ENCODE measurements around the gene TMF1.

Gene TMF1

GRCh38 chr3:69058947-69059224, 6.8 kb upstream of the TMF1 start:
- Mint-ChIP-seq H3K36me3 (peaks cover 65% of the 10 kb centered on the region), H3K4me3 (no peak overlapping the region), H3K27me3 (no peaks in the 10 kb centered on the region), H3K27ac (peak overlapping the region; percentile 97), H3K4me1 (peaks cover 56% of the 10 kb centered on the region), H3K9me3 (peaks cover 3% of the 10 kb centered on the region)
- DNase-seq = no peak
- CTCF ChIA-PET = interaction anchor here (0.8 kb wide), 1 partner anchor 23 kb away, joined by 3 read pairs; no protein-coding TSS in a partner anchor

- CTCF ChIA-PET = interaction anchor here (0.8 kb wide), 1 partner anchor 24 kb away, joined by 3 read pairs; no protein-coding TSS in a partner anchor
- Mint-ChIP-seq H3K4me3 (no peak overlapping the region), H3K27ac (peak overlapping the region; percentile 97), H3K9me3 (peaks cover 3% of the 10 kb centered on the region), H3K36me3 (peaks cover 63% of the 10 kb centered on the region), H3K4me1 (peaks cover 52% of the 10 kb centered on the region), H3K27me3 (no peaks in the 10 kb centered on the region)
- DNase-seq = peak; percentile 39
These were observed 6.2 kb upstream of the TMF1 start for GRCh38 chr3:69058180-69058946.

GRCh38 chr3:69052472-69052898, 352 bp upstream of the TMF1 start:
- peak overlapping the region; percentile 99 for H3K4me3 Mint-ChIP-seq
- no peak for DNase-seq
- peaks cover 52% of the 10 kb centered on the region for H3K36me3 Mint-ChIP-seq
- H3K27ac Mint-ChIP-seq = peak overlapping the region; percentile 98
- no peaks in the 10 kb centered on the region for H3K27me3 Mint-ChIP-seq
- H3K4me1 Mint-ChIP-seq = peaks cover 57% of the 10 kb centered on the region
- H3K9me3 Mint-ChIP-seq = no peaks in the 10 kb centered on the region
- CTCF ChIA-PET = interaction anchor here (0.6 to 2.1 kb wide), 8 partner anchors 13 to 388 kb away, joined by 3 to 5 read pairs (median 4); partner anchors contain the start of gene ARL6IP5

- H3K36me3 Mint-ChIP-seq = peaks cover 53% of the 10 kb centered on the region
- CTCF ChIA-PET = interaction anchor here (1.0 to 1.1 kb wide), 2 partner anchors 37 to 43 kb away, joined by 3 read pairs; no protein-coding TSS in a partner anchor
- peaks cover 57% of the 10 kb centered on the region for H3K4me1 Mint-ChIP-seq
- no peaks in the 10 kb centered on the region for H3K27me3 Mint-ChIP-seq
- H3K27ac Mint-ChIP-seq = no peak overlapping the region
- H3K9me3 Mint-ChIP-seq = no peaks in the 10 kb centered on the region
- peak overlapping the region; percentile 49 for H3K4me3 Mint-ChIP-seq
- DNase-seq = no peak
These were observed 3.1 kb downstream of the TMF1 start for GRCh38 chr3:69048990-69049389.

DNA sequence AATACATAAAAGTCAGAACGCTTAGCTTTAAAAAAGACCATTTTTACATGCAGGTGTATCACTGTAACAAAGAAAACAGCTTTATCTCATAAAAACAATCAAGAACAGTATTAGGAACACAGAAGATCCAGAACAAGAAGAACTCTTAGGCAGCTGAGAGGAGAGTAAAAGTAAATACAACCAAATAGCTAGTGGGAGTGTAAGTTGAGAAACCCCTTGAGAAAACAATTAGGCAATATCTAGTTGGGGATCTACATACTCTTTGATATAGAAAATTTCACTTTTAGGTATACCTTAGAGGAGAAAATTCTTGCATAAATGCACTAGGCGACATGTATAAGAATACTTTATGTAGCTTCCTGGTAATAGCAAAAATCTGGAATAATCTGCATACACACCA, 7.5 kb downstream of the TMF1 start:
- H3K4me3 Mint-ChIP-seq = no peak overlapping the region
- no peaks in the 10 kb centered on the region for H3K9me3 Mint-ChIP-seq
- no peak for DNase-seq
- no peaks in the 10 kb centered on the region for H3K27me3 Mint-ChIP-seq
- peaks cover 29% of the 10 kb centered on the region for H3K4me1 Mint-ChIP-seq
- H3K36me3 Mint-ChIP-seq = peaks cover 53% of the 10 kb centered on the region
- CTCF ChIA-PET = no interaction called here
- no peak overlapping the region for H3K27ac Mint-ChIP-seq

- DNase-seq = no peak
- Mint-ChIP-seq H3K4me3 (no peak overlapping the region), H3K36me3 (peaks cover 55% of the 10 kb centered on the region)
These were observed 18.7 kb downstream of the TMF1 start for GRCh38 chr3:69033470-69033869.

DNA sequence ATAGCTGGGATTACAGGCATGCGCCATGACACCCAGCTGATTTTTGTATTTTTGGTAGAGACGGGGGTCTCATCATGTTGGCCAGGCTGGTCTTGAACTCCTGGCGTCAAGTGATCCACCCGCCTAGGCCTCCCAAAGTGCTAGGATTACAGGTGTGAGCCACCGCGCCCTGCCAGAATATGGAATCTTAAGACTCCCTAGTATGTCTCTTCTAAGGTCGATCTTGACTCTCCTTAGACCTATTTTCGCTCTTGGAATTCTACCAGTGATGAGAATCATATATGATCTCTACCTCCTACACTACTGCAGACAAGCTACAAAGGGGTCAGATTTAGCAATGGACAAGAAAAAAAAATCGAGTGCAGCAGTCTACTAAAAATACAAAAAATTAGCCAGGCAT, 19.4 kb downstream of the TMF1 start:
- peaks cover 5% of the 10 kb centered on the region for H3K4me1 Mint-ChIP-seq
- H3K27ac Mint-ChIP-seq = no peak overlapping the region
- DNase-seq = no peak
- H3K27me3 Mint-ChIP-seq = no peaks in the 10 kb centered on the region
- no peak overlapping the region for H3K4me3 Mint-ChIP-seq
- CTCF ChIA-PET = no interaction called here
- no peaks in the 10 kb centered on the region for H3K9me3 Mint-ChIP-seq
- peaks cover 56% of the 10 kb centered on the region for H3K36me3 Mint-ChIP-seq

More at GRCh38 chr3:69033470-69033869, 18.7 kb downstream of the TMF1 start:
- no peaks in the 10 kb centered on the region for H3K9me3 Mint-ChIP-seq
- peak overlapping the region; percentile 14 for H3K27ac Mint-ChIP-seq
- peaks cover 5% of the 10 kb centered on the region for H3K4me1 Mint-ChIP-seq
- H3K27me3 Mint-ChIP-seq = no peaks in the 10 kb centered on the region
- CTCF ChIA-PET = no interaction called here

DNA sequence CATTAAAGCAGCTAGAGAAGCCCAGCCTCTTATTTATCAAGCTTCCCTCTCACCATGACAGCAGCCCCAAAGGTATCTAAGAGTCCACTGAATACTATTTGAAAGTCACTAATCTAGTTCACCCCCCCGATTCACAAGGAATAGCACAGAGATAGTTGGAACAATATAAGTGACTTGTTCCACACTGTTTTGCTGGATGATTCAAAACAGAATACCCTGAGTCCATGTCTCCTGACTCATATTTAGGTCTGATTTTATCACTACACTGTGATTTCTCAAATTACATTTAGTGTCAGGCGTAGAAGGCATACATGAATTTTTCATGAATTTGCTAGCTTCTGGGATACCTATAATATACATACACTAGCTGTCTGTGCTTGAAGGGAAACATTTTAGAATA, 20.0 kb downstream of the TMF1 start:
- no peak for DNase-seq
- Mint-ChIP-seq H3K4me1 (peaks cover 5% of the 10 kb centered on the region), H3K27ac (no peak overlapping the region), H3K27me3 (no peaks in the 10 kb centered on the region), H3K36me3 (peaks cover 58% of the 10 kb centered on the region), H3K9me3 (no peaks in the 10 kb centered on the region), H3K4me3 (no peak overlapping the region)
- CTCF ChIA-PET = interaction anchor here (0.6 to 0.9 kb wide), 2 partner anchors 10 to 19 kb away, joined by 3 to 4 read pairs; no protein-coding TSS in a partner anchor

DNA sequence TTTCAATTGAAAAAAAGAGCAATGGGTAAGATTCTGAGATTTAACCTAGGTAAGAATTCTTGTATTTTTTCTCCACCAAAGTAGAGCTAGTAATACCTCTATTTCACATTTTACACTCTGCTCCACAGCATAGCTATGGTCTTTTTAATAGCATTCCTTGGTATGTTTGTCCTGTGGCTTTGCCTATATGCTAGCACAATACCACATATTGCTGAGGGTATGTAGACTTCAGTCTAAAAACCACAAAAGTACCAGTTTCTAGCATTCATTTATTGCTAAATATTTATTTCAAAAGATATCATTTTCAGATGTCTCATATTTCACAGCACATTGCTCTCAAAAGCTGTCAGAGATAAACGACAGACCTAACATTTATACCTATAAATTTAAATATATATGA, 20.5 kb downstream of the TMF1 start:
- DNase-seq = no peak
- H3K36me3 Mint-ChIP-seq = peaks cover 57% of the 10 kb centered on the region
- H3K9me3 Mint-ChIP-seq = no peaks in the 10 kb centered on the region
- H3K27me3 Mint-ChIP-seq = no peaks in the 10 kb centered on the region
- H3K4me3 Mint-ChIP-seq = no peak overlapping the region
- CTCF ChIA-PET = interaction anchor here (0.6 to 0.9 kb wide), 2 partner anchors 10 to 19 kb away, joined by 3 to 4 read pairs; no protein-coding TSS in a partner anchor
- no peak overlapping the region for H3K27ac Mint-ChIP-seq
- peaks cover 5% of the 10 kb centered on the region for H3K4me1 Mint-ChIP-seq

DNA sequence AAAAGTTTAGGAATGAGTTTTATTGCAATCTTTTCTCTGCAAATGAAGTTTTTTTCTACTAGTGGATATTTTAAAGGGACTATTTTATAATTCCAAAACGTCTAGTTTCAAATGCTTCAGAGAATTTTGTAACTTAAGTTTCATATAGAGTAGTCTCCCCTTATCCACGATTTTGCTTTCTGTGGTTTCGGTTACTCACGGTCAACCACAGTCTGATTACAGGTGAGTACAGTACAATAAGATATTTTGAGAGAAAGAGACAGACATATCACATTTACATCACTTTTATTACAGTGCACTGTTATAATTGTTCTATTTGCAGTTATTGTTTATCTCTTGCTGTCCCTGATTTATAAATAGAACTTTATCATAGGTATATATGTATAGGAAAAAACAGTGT, 31.3 kb downstream of the TMF1 start:
- CTCF ChIA-PET = interaction anchor here (0.9 to 1.5 kb wide), 2 partner anchors 12 to 22 kb away, joined by 3 read pairs; no protein-coding TSS in a partner anchor
- Mint-ChIP-seq H3K4me3 (no peak overlapping the region), H3K9me3 (no peaks in the 10 kb centered on the region), H3K4me1 (peaks cover 5% of the 10 kb centered on the region), H3K27me3 (no peaks in the 10 kb centered on the region), H3K27ac (no peak overlapping the region), H3K36me3 (peaks cover 28% of the 10 kb centered on the region)
- no peak for DNase-seq

- Mint-ChIP-seq H3K27ac (no peak overlapping the region), H3K36me3 (peaks cover 24% of the 10 kb centered on the region), H3K9me3 (no peaks in the 10 kb centered on the region), H3K4me3 (no peak overlapping the region), H3K27me3 (no peaks in the 10 kb centered on the region), H3K4me1 (peaks cover 5% of the 10 kb centered on the region)
- CTCF ChIA-PET = interaction anchor here (0.9 to 1.5 kb wide), 2 partner anchors 11 to 22 kb away, joined by 3 read pairs; no protein-coding TSS in a partner anchor
- DNase-seq = no peak
These were observed 31.7 kb downstream of the TMF1 start for GRCh38 chr3:69020424-69020823.

DNA sequence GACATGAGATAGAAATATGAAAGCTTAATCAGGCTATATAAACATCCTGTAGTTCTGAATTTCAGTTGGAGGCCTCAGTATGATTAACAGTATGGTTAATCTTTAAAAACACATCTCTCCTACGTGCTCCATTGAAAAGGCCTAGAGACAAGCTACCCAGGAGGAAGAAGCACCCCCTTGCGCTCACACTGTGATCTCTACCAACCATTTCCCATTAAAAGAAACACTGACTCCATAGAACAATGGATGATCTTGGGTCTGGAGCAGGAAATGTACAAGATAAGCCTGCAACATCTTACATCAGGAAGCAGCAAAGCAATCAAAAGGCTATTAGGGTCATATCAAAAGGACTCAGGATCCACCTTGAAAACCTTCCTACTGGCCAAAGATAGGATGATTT, 35.2 kb downstream of the TMF1 start:
- H3K27ac Mint-ChIP-seq = no peak overlapping the region
- H3K9me3 Mint-ChIP-seq = no peaks in the 10 kb centered on the region
- H3K27me3 Mint-ChIP-seq = no peaks in the 10 kb centered on the region
- no peak overlapping the region for H3K4me3 Mint-ChIP-seq
- CTCF ChIA-PET = no interaction called here
- H3K4me1 Mint-ChIP-seq = peaks cover 29% of the 10 kb centered on the region
- H3K36me3 Mint-ChIP-seq = peaks cover 17% of the 10 kb centered on the region
- no peak for DNase-seq

DNA sequence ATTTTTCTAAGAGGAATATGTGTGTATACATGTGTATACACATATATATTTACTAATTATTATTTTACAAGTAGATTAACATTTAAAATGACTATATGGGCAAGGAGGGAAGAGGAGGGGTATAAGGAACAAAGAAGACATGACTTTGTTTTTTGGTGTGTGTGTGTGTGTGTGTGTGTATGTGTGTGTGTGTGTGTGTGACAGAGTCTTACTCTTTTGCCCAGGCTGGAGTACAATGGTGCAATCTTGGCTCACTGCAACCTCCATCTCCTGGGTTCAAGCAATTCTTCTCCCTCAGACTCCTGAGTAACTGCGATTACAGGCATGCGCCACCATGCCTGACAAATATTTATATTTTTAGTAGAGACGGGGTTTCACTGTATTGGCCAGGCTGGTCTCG, 36.0 kb downstream of the TMF1 start:
- CTCF ChIA-PET = no interaction called here
- no peaks in the 10 kb centered on the region for H3K9me3 Mint-ChIP-seq
- no peak for DNase-seq

GRCh38 chr3:69014022-69014580, 38.0 kb downstream of the TMF1 start:
- H3K27ac Mint-ChIP-seq = peak overlapping the region; percentile 69
- no peaks in the 10 kb centered on the region for H3K27me3 Mint-ChIP-seq
- CTCF ChIA-PET = interaction anchor here (1.0 kb wide), 1 partner anchor 70 kb away, joined by 3 read pairs; the partner anchor contains the start of gene ARL6IP5
- no peaks in the 10 kb centered on the region for H3K9me3 Mint-ChIP-seq
- H3K4me3 Mint-ChIP-seq = peak overlapping the region; percentile 80
- peaks cover 29% of the 10 kb centered on the region for H3K4me1 Mint-ChIP-seq
- no peak for DNase-seq
- peaks cover 21% of the 10 kb centered on the region for H3K36me3 Mint-ChIP-seq

More for the DNA sequence above, 36.0 kb downstream of the TMF1 start:
- Mint-ChIP-seq H3K27me3 (no peaks in the 10 kb centered on the region), H3K27ac (no peak overlapping the region), H3K36me3 (peaks cover 18% of the 10 kb centered on the region), H3K4me3 (no peak overlapping the region), H3K4me1 (peaks cover 32% of the 10 kb centered on the region)
